KMS-11 (cell line): ENCODE data around the gene RIN3.

Source experiments
- H2AFZ ChIP-seq: fragments of 200-600 bp; sonication (generic); 2 replicates; pipeline ENCODE4 v1.6.1; 2016; ENCODE audit warnings: antibody characterized with exemption, mixed run types, low read depth
- H3K27ac ChIP-seq: fragments of 200-600 bp; sonication (generic); 2 replicates; pipeline ENCODE4 v1.6.1; 2016; ENCODE audit warnings: mild to moderate bottlenecking, mixed run types
- H3K27me3 ChIP-seq: fragments of 200-600 bp; sonication (generic); 2 replicates; pipeline ENCODE4 v1.6.1; 2017; ENCODE audit warnings: mild to moderate bottlenecking, low read depth, mixed run types, moderate library complexity; ENCODE audit not compliant: insufficient read depth
- H3K36me3 ChIP-seq: fragments of 200-600 bp; sonication (generic); 2 replicates; pipeline ENCODE4 v1.6.1; 2017; ENCODE audit warnings: mild to moderate bottlenecking, mixed run types; ENCODE audit not compliant: insufficient read depth
- H3K4me1 ChIP-seq: fragments of 200-600 bp; sonication (generic); 2 replicates; pipeline ENCODE4 v1.6.1; 2016; ENCODE audit warnings: mild to moderate bottlenecking, low read depth, mixed run types; ENCODE audit not compliant: poor library complexity, severe bottlenecking
- H3K4me2 ChIP-seq: fragments of 200-600 bp; sonication (generic); 2 replicates; pipeline ENCODE4 v1.7.0; 2016; ENCODE audit warnings: mild to moderate bottlenecking, mixed run types
- H3K4me3 ChIP-seq: fragments of 200-600 bp; sonication (generic); IDR thresholded peaks from 2 replicates; pipeline ENCODE4 v1.6.1; 2017; ENCODE audit warnings: low read depth, low read length, mixed read lengths; ENCODE audit not compliant: insufficient read depth
- H3K79me2 ChIP-seq: fragments of 200-600 bp; sonication (generic); 2 replicates; pipeline ENCODE4 v1.6.1; 2016; ENCODE audit warnings: low read depth, mixed run types; ENCODE audit not compliant: insufficient read depth
- H3K9ac ChIP-seq: fragments of 200-600 bp; sonication (generic); 2 replicates; pipeline ENCODE4 v1.6.1; 2016; ENCODE audit warnings: mild to moderate bottlenecking, mixed run types
- H4K20me1 ChIP-seq: fragments of 200-600 bp; sonication (generic); 2 replicates; pipeline ENCODE4 v1.6.1; 2016; ENCODE audit warnings: mild to moderate bottlenecking, mixed run types; ENCODE audit not compliant: insufficient read depth
- CTCF ChIP-seq: fragments of 200-600 bp; sonication (generic); conservative IDR thresholded peaks from 2 replicates; pipeline ENCODE4 v1.6.1; 2017; ENCODE audit warnings: low read depth, mild to moderate bottlenecking, antibody characterized with exemption, low read length, moderate library complexity, mixed read lengths

Gene RIN3

GRCh38 chr14:92693998-92694795 is 180.6 kb downstream of the RIN3 start:
- no peaks in the 10 kb centered on the region for H4K20me1 ChIP-seq
- H3K27me3 ChIP-seq, result no peaks in the 10 kb centered on the region
- H3K4me3 ChIP-seq, result no peak overlapping the region
- H2AFZ ChIP-seq, result no peak overlapping the region
- no peak overlapping the region for H3K9ac ChIP-seq
- TF ChIP-seq CTCF, result no peak
- H3K4me1 ChIP-seq, result peaks cover 20% of the 10 kb centered on the region
- H3K36me3 ChIP-seq, result no peaks in the 10 kb centered on the region
- H3K27ac ChIP-seq, result no peak overlapping the region
- H3K4me2 ChIP-seq, result no peak overlapping the region
- no peaks in the 10 kb centered on the region for H3K79me2 ChIP-seq

- Histone ChIP-seq H3K36me3 (no peaks in the 10 kb centered on the region), H4K20me1 (no peaks in the 10 kb centered on the region), H2AFZ (no peak overlapping the region), H3K27ac (no peak overlapping the region), H3K79me2 (no peaks in the 10 kb centered on the region), H3K27me3 (no peaks in the 10 kb centered on the region), H3K4me3 (no peak overlapping the region), H3K4me2 (no peak overlapping the region), H3K9ac (no peak overlapping the region), H3K4me1 (peaks cover 20% of the 10 kb centered on the region)
- TF ChIP-seq CTCF, result no peak
Measured at GRCh38 chr14:92694807-92695206, 181.2 kb downstream of the RIN3 start.

- Histone ChIP-seq H3K4me1 (peaks cover 15% of the 10 kb centered on the region), H3K27me3 (no peaks in the 10 kb centered on the region), H3K27ac (no peak overlapping the region), H3K9ac (no peak overlapping the region), H4K20me1 (no peaks in the 10 kb centered on the region), H3K4me3 (no peak overlapping the region), H3K79me2 (no peaks in the 10 kb centered on the region), H2AFZ (no peak overlapping the region), H3K36me3 (no peaks in the 10 kb centered on the region), H3K4me2 (no peak overlapping the region)
- no peak for TF ChIP-seq CTCF
Measured at GRCh38 chr14:92695562-92695961, 182.0 kb downstream of the RIN3 start.

- Histone ChIP-seq H3K4me2 (no peak overlapping the region), H3K9ac (no peak overlapping the region), H3K36me3 (no peaks in the 10 kb centered on the region), H3K27ac (no peak overlapping the region), H4K20me1 (no peaks in the 10 kb centered on the region), H2AFZ (no peak overlapping the region), H3K79me2 (no peaks in the 10 kb centered on the region), H3K27me3 (no peaks in the 10 kb centered on the region), H3K4me1 (peaks cover 15% of the 10 kb centered on the region), H3K4me3 (no peak overlapping the region)
- no peak for TF ChIP-seq CTCF
Measured at GRCh38 chr14:92696366-92696765, 182.8 kb downstream of the RIN3 start.
